GM12864 (cell line): ENCODE data around the gene PYDC1.
A peak's percentile ranks its signal among the peaks of the same experiment; 100 is the strongest.
"Not testable (repeated sequence)": the region's sequence is repeated elsewhere in the genome, so short reads cannot be mapped to it uniquely, and the experiment has no call there.

Experiments
- DNase-seq: peaks from one replicate; pipeline ENCODE4 v3.0.0-alpha.2; 2011; ENCODE audit warnings: low read depth
- H3K4me3 ChIP-seq: 2 replicates; pipeline ENCODE4 v1.5.1; 2011; ENCODE audit warnings: mild to moderate bottlenecking, low read depth, low read length, control low read depth
- CTCF ChIP-seq: IDR thresholded peaks from 2 replicates; pipeline ENCODE4 v1.5.1; 2011; ENCODE audit warnings: low read depth, mild to moderate bottlenecking, moderate library complexity, low read length, control low read depth, inconsistent platforms; ENCODE audit errors: missing control alignments

The PYDC1 gene

GRCh38 chr16:31253642-31254045, 36.7 kb upstream of the PYDC1 start:
- DNase-seq, result no peak
- H3K4me3 ChIP-seq, result no peak overlapping the region
- TF ChIP-seq CTCF, result no peak

DNA sequence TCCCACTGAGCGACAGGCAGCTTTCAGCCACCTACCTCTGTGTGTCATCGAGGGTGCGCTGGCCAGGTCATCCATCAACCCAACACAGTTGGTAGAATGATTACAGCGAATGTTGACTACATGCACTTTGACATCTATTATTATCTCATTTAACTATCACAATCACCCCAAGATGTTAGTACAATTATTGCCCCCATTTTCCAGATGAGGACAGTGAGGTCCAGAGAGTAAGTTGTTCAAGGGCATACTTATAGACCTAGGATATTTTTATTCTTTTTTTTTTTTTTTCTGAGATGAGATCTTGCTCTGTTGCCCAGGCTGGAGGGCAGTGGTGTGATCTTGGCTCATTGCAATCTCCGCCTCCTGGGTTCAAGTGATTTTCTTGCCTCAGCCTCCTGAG, 34.5 kb upstream of the PYDC1 start:
- no peak for TF ChIP-seq CTCF
- no peak overlapping the region for H3K4me3 ChIP-seq
- DNase-seq, result no peak

GRCh38 chr16:31250782-31251384, 33.9 kb upstream of the PYDC1 start:
- no peak for DNase-seq
- no peak for TF ChIP-seq CTCF
- no peak overlapping the region for H3K4me3 ChIP-seq

GRCh38 chr16:31248344-31248743, 31.4 kb upstream of the PYDC1 start:
- no peak overlapping the region for H3K4me3 ChIP-seq
- TF ChIP-seq CTCF, result no peak
- no peak for DNase-seq

- H3K4me3 ChIP-seq, result no peak overlapping the region
- no peak for DNase-seq
- no peak for TF ChIP-seq CTCF
Measured at GRCh38 chr16:31246296-31246695, 29.4 kb upstream of the PYDC1 start.

- H3K4me3 ChIP-seq, DNase-seq: not testable (repeated sequence)
Measured at GRCh38 chr16:31245598-31245997, 28.7 kb upstream of the PYDC1 start.

GRCh38 chr16:31243734-31244670, 27.1 kb upstream of the PYDC1 start:
- no peak overlapping the region for H3K4me3 ChIP-seq
- peak; percentile 36 for DNase-seq
- no peak for TF ChIP-seq CTCF
